IMR-90 (cell line): ENCODE data around the gene C3AR1. TPM values are rescaled to one million over a fixed set of nuclear protein-coding genes. Genes with fewer than 3 reads are reported as not detected.

Experiments used
- ATAC-seq: fragments of 200-7000 bp; cut with Tn5 transposase; 2 replicates; pipeline ENCODE4 v1.9.1; 2020; ENCODE audit warnings: low read depth, mild to moderate bottlenecking, moderate library complexity
- BruUV-seq: library from RNA; stranded (reverse); fragments of 400-500 nt; replicated peaks from 2 replicates; lab custom pipeline; 2021; lab: Mats Ljungman, UMichigan
- CTCF ChIA-PET: fragments of 300-600 bp; formaldehyde crosslinking; extraction: SDS; loops from one replicate; lab custom pipeline; 2021; ENCODE audit warnings: antibody characterized with exemption; lab: Yijun Ruan, JAX
- POLR2A ChIA-PET: fragments of 300-600 bp; sonication (Branson Sonifier 250); formaldehyde crosslinking; loops from one replicate; lab custom pipeline; 2022; ENCODE audit warnings: antibody characterized with exemption; ENCODE audit not compliant: unreplicated experiment; lab: Charles Lee
- DNase-seq: peaks from one replicate; pipeline ENCODE4 v3.0.0; 2013
- H2AFZ ChIP-seq: replicated peaks from 2 replicates; pipeline ENCODE3; 2013; ENCODE audit warnings: low read length, mild to moderate bottlenecking; ENCODE audit not compliant: poor library complexity
- H2AK5ac ChIP-seq: 2 replicates; pipeline ENCODE4 v1.6.1; 2013; ENCODE audit warnings: low read depth, low read length, inconsistent platforms
- H2AK9ac ChIP-seq: replicated peaks from 2 replicates; pipeline ENCODE3; 2013; ENCODE audit warnings: mild to moderate bottlenecking, low read depth, low read length, moderate library complexity; ENCODE audit not compliant: poor library complexity
- H2BK120ac ChIP-seq: 2 replicates; pipeline ENCODE4 v1.6.1; 2013; ENCODE audit warnings: low read depth, low read length, inconsistent platforms
- H2BK15ac ChIP-seq: 3 replicates; pipeline ENCODE4 v1.6.1; 2013; ENCODE audit warnings: low read depth, low read length, inconsistent platforms
- H2BK20ac ChIP-seq: 2 replicates; pipeline ENCODE4 v1.6.1; 2013; ENCODE audit warnings: low read depth, mild to moderate bottlenecking, inconsistent platforms, low read length, moderate library complexity
- H2BK5ac ChIP-seq: 2 replicates; pipeline ENCODE4 v1.6.1; 2013; ENCODE audit warnings: mild to moderate bottlenecking, low read depth, low read length, inconsistent platforms; ENCODE audit not compliant: poor library complexity, severe bottlenecking
- H3K14ac ChIP-seq: replicated peaks from 2 replicates; pipeline ENCODE4 v1.6.1; 2013; ENCODE audit warnings: low read depth, low read length, inconsistent platforms
- H3K18ac ChIP-seq: 2 replicates; pipeline ENCODE4 v1.6.1; 2013; ENCODE audit warnings: low read depth, low read length, control low read depth
- H3K23ac ChIP-seq: 2 replicates; pipeline ENCODE4 v1.6.1; 2013; ENCODE audit warnings: low read depth, low read length, inconsistent platforms
- H3K27ac ChIP-seq: 2 replicates; pipeline ENCODE4 v1.5.1; 2013; ENCODE audit warnings: mild to moderate bottlenecking, control low read depth, low read length; ENCODE audit not compliant: insufficient read depth
- H3K27me3 ChIP-seq: 2 replicates; pipeline ENCODE4 v1.6.1; 2013; ENCODE audit warnings: low read length; ENCODE audit not compliant: control insufficient read depth, insufficient read depth
- H3K36me3 ChIP-seq: 2 replicates; pipeline ENCODE4 v1.6.1; 2013; ENCODE audit warnings: low read length, mixed read lengths; ENCODE audit not compliant: control insufficient read depth, insufficient read depth
- H3K4ac ChIP-seq: 2 replicates; pipeline ENCODE4 v1.6.1; 2013; ENCODE audit warnings: low read depth, low read length, inconsistent platforms
- H3K4me1 ChIP-seq: 2 replicates; pipeline ENCODE4 v1.6.1; 2013; ENCODE audit warnings: low read length, mixed read lengths; ENCODE audit not compliant: control insufficient read depth, insufficient read depth
- H3K4me2 ChIP-seq: 2 replicates; pipeline ENCODE4 v1.6.1; 2013; ENCODE audit warnings: low read depth, mild to moderate bottlenecking, control low read depth, low read length, moderate library complexity
- H3K4me3 ChIP-seq: 2 replicates; pipeline ENCODE4 v1.5.1; 2013; ENCODE audit warnings: low read depth, mild to moderate bottlenecking, control low read depth, low read length, moderate library complexity; ENCODE audit not compliant: insufficient read depth
- H3K56ac ChIP-seq: 2 replicates; pipeline ENCODE4 v1.6.1; 2013; ENCODE audit warnings: low read length, inconsistent platforms; ENCODE audit not compliant: insufficient read depth; ENCODE audit errors: extremely low read depth
- H3K79me1 ChIP-seq, 2 experiments: 2 replicates each; pipeline ENCODE4 v1.6.1; 2013; ENCODE audit warnings: low read length in 2 of 2, inconsistent platforms in 1 of 2, low read depth in 1 of 2
- H3K9ac ChIP-seq: 2 replicates; pipeline ENCODE4 v1.6.1; 2013; ENCODE audit warnings: low read depth, low read length, control low read depth
- H3K9me1 ChIP-seq: 2 replicates; pipeline ENCODE4 v1.6.1; 2013; ENCODE audit warnings: low read length, inconsistent platforms; ENCODE audit not compliant: insufficient read depth
- H3K9me3 ChIP-seq: 2 replicates; pipeline ENCODE4 v1.6.1; 2013; ENCODE audit warnings: low read length; ENCODE audit not compliant: control insufficient read depth, insufficient read depth
- H4K20me1 ChIP-seq: 2 replicates; pipeline ENCODE4 v1.6.1; 2013; ENCODE audit warnings: low read length, inconsistent platforms; ENCODE audit not compliant: insufficient read depth
- H4K5ac ChIP-seq: 2 replicates; pipeline ENCODE4 v1.6.1; 2013; ENCODE audit warnings: mild to moderate bottlenecking, low read depth, low read length, control low read depth
- H4K8ac ChIP-seq, 2 experiments: 2 replicates each; pipeline ENCODE4 v1.6.1; 2013; ENCODE audit warnings: low read depth in 2 of 2, low read length in 2 of 2, control low read depth in 1 of 2, inconsistent platforms in 1 of 2
- H4K91ac ChIP-seq: 2 replicates; pipeline ENCODE4 v1.6.1; 2013; ENCODE audit warnings: low read depth, low read length, inconsistent platforms; ENCODE audit not compliant: insufficient read depth
- BHLHE40 ChIP-seq: fragments of 150-350 bp; IDR thresholded peaks from 2 replicates; pipeline ENCODE4 v1.6.1; 2016; ENCODE audit warnings: mild to moderate bottlenecking, low read depth, low read length
- CHD1 ChIP-seq: IDR thresholded peaks from 2 replicates; pipeline ENCODE4 v1.6.1; 2012; ENCODE audit warnings: low read depth, low read length, improper control_type of control experiment
- POLR2A ChIP-seq: IDR thresholded peaks from 2 replicates; pipeline ENCODE4 v1.6.1; 2012; ENCODE audit warnings: mild to moderate bottlenecking, low read depth, low read length
- WGBS, 2 experiments: methylation state at CpG; one replicate each; pipeline versions ENCODE4 v1.1.5 to v1.1.7; 2013; ENCODE audit warnings: missing lambda C conversion rate in 2 of 2; ENCODE audit not compliant: insufficient read length in 1 of 2; ENCODE audit errors: extremely low coverage in 2 of 2; 5-methylcytosine and 5-hydroxymethylcytosine counted together
- dilution Hi-C: fragments of 300-500 bp; cut with HindIII; formaldehyde crosslinking; loops from one replicate; pipeline ENCODE4 v1.14.3; 2018; ENCODE audit warnings: low sequenced_read_pairs; ENCODE audit not compliant: unreplicated experiment
- in situ Hi-C: fragments of 300-500 bp; cut with MboI; formaldehyde crosslinking; loops from 3 replicates; pipeline ENCODE4 v1.14.3; 2019; ENCODE audit warnings: low sequenced_read_pairs, inconsistent platforms, mixed read lengths
- intact Hi-C: fragments of 100-400 bp; cut with micrococcal nuclease; formaldehyde crosslinking; loops from 2 replicates; pipeline ENCODE4 v1.10.0; 2022
- polyA plus RNA-seq, 3 experiments: library from polyadenylated mRNA; depleted of rRNA; stranded (reverse); fragments of >200 nt; gene quantifications; 2 replicates each; pipeline ENCODE4 v1.2.3, GENCODE V29; 2012; ENCODE audit warnings: low replicate concordance in 1 of 3
- total RNA-seq: library from RNA; depleted of rRNA; stranded (reverse); fragments of >200 nt; gene quantifications from 2 replicates; pipeline ENCODE4 v1.2.3, GENCODE V29; 2012

C3AR1 gene
- total and polyA plus RNA-seq, 2 of the 4 experiments (the other 2 are of a cell fraction) = 0.31 to 0.36 TPM

GRCh38 chr12:8058506-8058905 lies 7.7 kb downstream of the C3AR1 start:
- Histone ChIP-seq H3K9ac (no peak overlapping the region), H2BK20ac (no peak overlapping the region), H3K18ac (no peak overlapping the region), H2AK9ac (no peak overlapping the region), H4K5ac (no peak overlapping the region), H4K20me1 (no peaks in the 10 kb centered on the region), H4K91ac (no peak overlapping the region), H3K79me1 (no peaks in the 10 kb centered on the region), H3K4ac (no peak overlapping the region), H4K8ac (no peak overlapping the region), H3K4me3 (no peak overlapping the region), H2AK5ac (no peak overlapping the region), H3K23ac (no peak overlapping the region), H3K36me3 (peaks cover 3% of the 10 kb centered on the region; the same call in 1 of the 2 replicates), H3K14ac (no peak overlapping the region), H2BK15ac (no peak overlapping the region), H3K27ac (no peak overlapping the region), H2BK5ac (no peak overlapping the region), H3K56ac (no peak overlapping the region), H3K4me2 (peak overlapping the region; percentile 42; the same call in 1 of the 2 replicates), H3K9me1 (peaks cover 3% of the 10 kb centered on the region; the same call in 1 of the 2 replicates), H2BK120ac (no peak overlapping the region), H2AFZ (no peak overlapping the region), H3K9me3 (no peaks in the 10 kb centered on the region), H3K27me3 (no peaks in the 10 kb centered on the region), H3K4me1 (peaks cover 1% of the 10 kb centered on the region; the same call in 1 of the 2 replicates)
- BruUV-seq = no TSS peak
- ChIA-PET CTCF (interaction anchor here (0.6 to 1.1 kb wide), 2 partner anchors 20 to 77 kb away, joined by 3 to 4 read pairs; no protein-coding TSS in a partner anchor), POLR2A (no interaction called here)
- no peak for DNase-seq
- TF ChIP-seq BHLHE40 (no peak), CHD1 (no peak), POLR2A (no peak)
- 0 out of 2 replicates have a peak, but pooled peaks have one; percentile 14 for ATAC-seq
- intact Hi-C loops = no loop called here
- WGBS, 2 experiments = no CpG with 5 or more reads among the region's 6 CpGs
- in situ Hi-C loops = no loop called here
- dilution Hi-C loops = no loop called here
